Hepatocyte (in vitro differentiated cells): ENCODE results near the gene CWF19L1.

Experiments
- EZH2 ChIP-seq: fragments of 200-600 bp; sonication (generic); IDR thresholded peaks from 2 replicates; pipeline ENCODE4 v1.6.1; 2016; ENCODE audit warnings: antibody characterized with exemption, mild to moderate bottlenecking, borderline replicate concordance
- TF ChIP-seq, protein P1 (sequence below): fragments of 200-600 bp; sonication (generic); IDR thresholded peaks from 2 replicates; pipeline ENCODE4 v1.5.1; 2016; ENCODE audit warnings: antibody characterized with exemption, mild to moderate bottlenecking; ENCODE audit not compliant: poor library complexity

DNA sequence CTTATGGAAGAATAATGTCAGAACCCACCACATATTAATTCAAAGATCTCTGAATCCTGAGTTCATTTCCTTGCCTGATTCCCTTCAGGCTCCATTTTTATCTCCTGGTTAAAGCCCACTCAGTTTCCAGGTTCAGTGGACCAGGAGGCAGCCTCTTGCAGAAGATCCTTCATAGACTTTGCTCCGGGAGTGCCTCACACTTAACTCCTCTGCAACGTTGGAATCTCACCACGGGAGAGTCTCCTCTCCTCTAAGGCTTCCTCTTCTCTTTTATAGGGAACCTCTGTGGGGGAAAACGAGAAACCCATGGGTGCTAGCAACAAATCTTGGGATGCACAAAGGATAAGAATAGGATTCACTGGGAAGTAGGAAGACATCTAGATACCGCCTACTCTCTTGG is 20.8 kb upstream of the CWF19L1 start:
- no peak for TF ChIP-seq EZH2
- TF ChIP-seq, protein P1, sequence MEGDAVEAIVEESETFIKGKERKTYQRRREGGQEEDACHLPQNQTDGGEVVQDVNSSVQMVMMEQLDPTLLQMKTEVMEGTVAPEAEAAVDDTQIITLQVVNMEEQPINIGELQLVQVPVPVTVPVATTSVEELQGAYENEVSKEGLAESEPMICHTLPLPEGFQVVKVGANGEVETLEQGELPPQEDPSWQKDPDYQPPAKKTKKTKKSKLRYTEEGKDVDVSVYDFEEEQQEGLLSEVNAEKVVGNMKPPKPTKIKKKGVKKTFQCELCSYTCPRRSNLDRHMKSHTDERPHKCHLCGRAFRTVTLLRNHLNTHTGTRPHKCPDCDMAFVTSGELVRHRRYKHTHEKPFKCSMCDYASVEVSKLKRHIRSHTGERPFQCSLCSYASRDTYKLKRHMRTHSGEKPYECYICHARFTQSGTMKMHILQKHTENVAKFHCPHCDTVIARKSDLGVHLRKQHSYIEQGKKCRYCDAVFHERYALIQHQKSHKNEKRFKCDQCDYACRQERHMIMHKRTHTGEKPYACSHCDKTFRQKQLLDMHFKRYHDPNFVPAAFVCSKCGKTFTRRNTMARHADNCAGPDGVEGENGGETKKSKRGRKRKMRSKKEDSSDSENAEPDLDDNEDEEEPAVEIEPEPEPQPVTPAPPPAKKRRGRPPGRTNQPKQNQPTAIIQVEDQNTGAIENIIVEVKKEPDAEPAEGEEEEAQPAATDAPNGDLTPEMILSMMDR = no peak
